ENCODE measurements around the gene KBTBD7. TPM values are rescaled to one million over a fixed set of nuclear protein-coding genes. Genes with fewer than 3 reads are reported as not detected.
A peak's percentile ranks its signal among the peaks of the same experiment; 100 is the strongest.

KBTBD7 gene
- total and polyA plus RNA-seq, 2 of the 13 experiments (the other 11 are each of a cell fraction or from before 2014, with no cell fraction given): 3.6 to 9.0 TPM

DNA sequence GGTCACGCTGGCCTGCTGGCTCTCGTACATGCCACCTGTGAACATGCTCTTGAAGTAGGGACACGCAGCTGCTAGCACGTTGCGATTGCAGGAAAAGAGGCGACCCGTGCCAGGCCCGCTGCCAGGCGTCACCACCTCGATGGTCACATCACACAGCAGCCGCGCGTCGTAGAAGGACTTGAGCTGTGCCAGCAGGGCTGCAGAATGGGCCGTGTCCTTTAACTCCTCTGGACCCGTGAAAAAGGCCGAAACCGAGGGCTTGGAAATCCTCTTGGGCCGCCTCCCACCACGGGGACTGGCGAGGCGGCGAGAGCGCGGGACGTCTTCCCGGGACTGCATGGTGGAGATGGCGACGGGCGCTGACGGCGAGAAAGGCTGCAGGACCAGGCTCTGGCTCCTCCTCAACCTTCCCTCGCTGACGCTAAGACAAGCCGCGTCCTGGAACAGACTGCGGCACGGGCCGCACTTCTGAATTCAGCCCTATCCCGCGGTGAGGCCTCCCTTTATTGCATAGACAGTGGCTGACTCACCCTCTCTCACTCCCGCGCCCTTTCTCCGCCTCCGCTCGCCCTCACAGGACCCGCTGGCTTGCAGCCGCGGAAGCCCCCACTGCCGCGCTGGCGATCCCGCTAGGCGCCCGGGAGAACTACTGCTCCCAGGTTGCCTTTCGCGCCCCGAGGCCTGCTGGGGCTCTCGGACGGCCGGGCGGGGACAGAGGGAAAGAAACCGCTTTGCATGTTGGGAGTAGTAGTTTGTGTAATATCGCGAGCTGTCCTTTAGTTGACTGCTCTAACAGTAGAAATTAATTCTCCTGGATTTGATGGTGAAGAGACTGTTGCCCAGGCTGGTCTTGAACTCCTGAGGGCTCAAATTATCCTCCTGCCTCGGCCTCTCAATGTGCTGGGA, at the start of gene KBTBD7 (continued):
- TF ChIP-seq, protein P1, sequence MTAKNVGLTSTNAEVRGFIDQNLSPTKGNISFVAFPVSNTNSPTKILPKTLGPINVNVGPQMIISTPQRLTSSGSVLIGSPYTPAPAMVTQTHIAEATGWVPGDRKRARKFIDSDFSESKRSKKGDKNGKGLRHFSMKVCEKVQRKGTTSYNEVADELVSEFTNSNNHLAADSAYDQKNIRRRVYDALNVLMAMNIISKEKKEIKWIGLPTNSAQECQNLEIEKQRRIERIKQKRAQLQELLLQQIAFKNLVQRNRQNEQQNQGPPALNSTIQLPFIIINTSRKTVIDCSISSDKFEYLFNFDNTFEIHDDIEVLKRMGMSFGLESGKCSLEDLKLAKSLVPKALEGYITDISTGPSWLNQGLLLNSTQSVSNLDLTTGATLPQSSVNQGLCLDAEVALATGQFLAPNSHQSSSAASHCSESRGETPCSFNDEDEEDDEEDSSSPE (CRISPR knock-in tag; IDR thresholded peaks at IDR 0.05): peak; percentile 88
- TF ChIP-seq ZNF614 (CRISPR knock-in tag; IDR thresholded peaks at IDR 0.05; ENCODE audit: borderline replicate concordance) (peak; percentile 24; the same call in 1 of the 2 replicates), CC2D1A (CRISPR knock-in tag; IDR thresholded peaks at IDR 0.05) (0 out of 2 replicates have a peak, but pooled peaks have one; percentile 81), SMAD1 (CRISPR knock-in tag; IDR thresholded peaks at IDR 0.05; ENCODE audit: borderline replicate concordance, low read depth) (peak; percentile 31; the same call in 1 of the 2 replicates), ZNF790 (CRISPR knock-in tag; IDR thresholded peaks at IDR 0.05; ENCODE audit: borderline replicate concordance) (no peak), ZNF557 (CRISPR knock-in tag; IDR thresholded peaks at IDR 0.05) (no peak), RNF2 (conservative IDR thresholded peaks at IDR 0.05; ENCODE audit: low read depth) (no peak; the same call in 1 of the 2 replicates), DMAP1 (CRISPR knock-in tag; IDR thresholded peaks at IDR 0.05) (peak; percentile 92), TBP (CRISPR knock-in tag; IDR thresholded peaks at IDR 0.05) (peak; percentile 84; the same call in 1 of the 2 replicates), CHD2 (IDR thresholded peaks at IDR 0.05; ENCODE audit: low read depth, low read length) (peak; percentile 93), AGO1 (IDR thresholded peaks at IDR 0.05; ENCODE audit: low read depth, low read length, poor library complexity, severe bottlenecking) (peak; percentile 34), ZNF800 (CRISPR knock-in tag; IDR thresholded peaks at IDR 0.05) (0 out of 2 replicates have a peak, but pooled peaks have one; percentile 47), ZBTB25 (CRISPR knock-in tag; IDR thresholded peaks at IDR 0.05) (no peak), HNRNPLL (IDR thresholded peaks at IDR 0.05; ENCODE audit: low read depth, low read length, poor library complexity, severe bottlenecking) (peak; percentile 58), PCBP1 (IDR thresholded peaks at IDR 0.05; ENCODE audit: borderline replicate concordance, low read depth, low read length) (peak; percentile 74; the same call in 1 of the 2 replicates), MATR3 (CRISPR knock-in tag; IDR thresholded peaks at IDR 0.05) (no peak), ZNF343 (CRISPR knock-in tag; IDR thresholded peaks at IDR 0.05) (peak; percentile 92), KMT2B (CRISPR knock-in tag; IDR thresholded peaks at IDR 0.05) (peak; percentile 89)
- TF ChIP-seq, protein P2, sequence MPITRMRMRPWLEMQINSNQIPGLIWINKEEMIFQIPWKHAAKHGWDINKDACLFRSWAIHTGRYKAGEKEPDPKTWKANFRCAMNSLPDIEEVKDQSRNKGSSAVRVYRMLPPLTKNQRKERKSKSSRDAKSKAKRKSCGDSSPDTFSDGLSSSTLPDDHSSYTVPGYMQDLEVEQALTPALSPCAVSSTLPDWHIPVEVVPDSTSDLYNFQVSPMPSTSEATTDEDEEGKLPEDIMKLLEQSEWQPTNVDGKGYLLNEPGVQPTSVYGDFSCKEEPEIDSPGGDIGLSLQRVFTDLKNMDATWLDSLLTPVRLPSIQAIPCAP (CRISPR knock-in tag; IDR thresholded peaks at IDR 0.05; ENCODE audit: low read depth): no peak; the same call in 1 of the 2 replicates
- TF ChIP-seq, protein P3, sequence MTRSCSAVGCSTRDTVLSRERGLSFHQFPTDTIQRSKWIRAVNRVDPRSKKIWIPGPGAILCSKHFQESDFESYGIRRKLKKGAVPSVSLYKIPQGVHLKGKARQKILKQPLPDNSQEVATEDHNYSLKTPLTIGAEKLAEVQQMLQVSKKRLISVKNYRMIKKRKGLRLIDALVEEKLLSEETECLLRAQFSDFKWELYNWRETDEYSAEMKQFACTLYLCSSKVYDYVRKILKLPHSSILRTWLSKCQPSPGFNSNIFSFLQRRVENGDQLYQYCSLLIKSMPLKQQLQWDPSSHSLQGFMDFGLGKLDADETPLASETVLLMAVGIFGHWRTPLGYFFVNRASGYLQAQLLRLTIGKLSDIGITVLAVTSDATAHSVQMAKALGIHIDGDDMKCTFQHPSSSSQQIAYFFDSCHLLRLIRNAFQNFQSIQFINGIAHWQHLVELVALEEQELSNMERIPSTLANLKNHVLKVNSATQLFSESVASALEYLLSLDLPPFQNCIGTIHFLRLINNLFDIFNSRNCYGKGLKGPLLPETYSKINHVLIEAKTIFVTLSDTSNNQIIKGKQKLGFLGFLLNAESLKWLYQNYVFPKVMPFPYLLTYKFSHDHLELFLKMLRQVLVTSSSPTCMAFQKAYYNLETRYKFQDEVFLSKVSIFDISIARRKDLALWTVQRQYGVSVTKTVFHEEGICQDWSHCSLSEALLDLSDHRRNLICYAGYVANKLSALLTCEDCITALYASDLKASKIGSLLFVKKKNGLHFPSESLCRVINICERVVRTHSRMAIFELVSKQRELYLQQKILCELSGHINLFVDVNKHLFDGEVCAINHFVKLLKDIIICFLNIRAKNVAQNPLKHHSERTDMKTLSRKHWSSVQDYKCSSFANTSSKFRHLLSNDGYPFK (CRISPR knock-in tag; IDR thresholded peaks at IDR 0.05; ENCODE audit: borderline replicate concordance): peak; percentile 72
